Activated T-cell treated with anti-CD3 and anti-CD28 coated beads for 4 hours (primary cell): ENCODE measurements around the gene KCNJ5.

Experiments
- DNase-seq: peaks from one replicate; pipeline ENCODE4 v3.0.0-alpha.2; 2020

Gene KCNJ5

DNA sequence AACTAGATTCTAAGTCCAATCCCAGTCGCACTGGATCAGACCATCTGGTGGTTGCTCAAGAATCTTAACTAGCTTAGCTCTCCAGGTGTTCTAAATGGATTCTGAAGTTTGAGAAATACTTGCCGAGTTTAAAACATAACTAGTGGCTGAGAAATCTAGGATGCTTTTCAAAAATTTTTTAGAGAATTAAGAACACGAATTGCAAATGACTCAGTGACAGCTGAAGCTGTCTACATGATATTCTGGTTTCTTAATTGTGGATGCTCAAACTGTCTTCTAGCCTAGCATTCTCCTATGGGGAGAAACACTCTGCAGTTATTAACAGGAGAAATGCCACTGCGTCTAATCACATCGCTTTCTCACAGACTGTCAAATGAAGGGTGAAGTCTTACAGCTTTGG lies 71.7 kb downstream of the KCNJ5 start:
- DNase-seq: no peak

GRCh38 chr11:128963744-128964325 lies 72.7 kb downstream of the KCNJ5 start:
- no peak for DNase-seq

- DNase-seq: no peak
Measured at GRCh38 chr11:128964463-128964930, 73.3 kb downstream of the KCNJ5 start.

DNA sequence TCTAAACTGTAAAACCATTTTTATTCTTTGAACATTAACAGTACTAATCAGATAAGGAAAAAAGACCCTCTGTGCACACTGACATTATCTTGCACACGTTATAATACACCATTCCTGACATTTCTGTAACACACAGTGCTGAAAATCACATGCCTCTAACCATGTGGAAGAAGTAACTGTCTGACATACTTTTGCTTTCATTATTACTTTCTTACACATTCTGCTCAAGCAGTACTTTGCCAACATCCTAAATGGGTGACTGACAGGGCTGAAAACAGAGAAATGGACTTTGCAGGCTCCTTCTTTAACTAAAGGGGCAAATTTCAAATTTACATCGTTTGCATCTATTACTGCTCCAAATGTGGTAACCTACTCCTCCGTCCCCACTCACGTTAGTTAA lies 74.3 kb downstream of the KCNJ5 start:
- DNase-seq: no peak

GRCh38 chr11:128967578-128967977 lies 76.4 kb downstream of the KCNJ5 start:
- DNase-seq: no peak

DNA sequence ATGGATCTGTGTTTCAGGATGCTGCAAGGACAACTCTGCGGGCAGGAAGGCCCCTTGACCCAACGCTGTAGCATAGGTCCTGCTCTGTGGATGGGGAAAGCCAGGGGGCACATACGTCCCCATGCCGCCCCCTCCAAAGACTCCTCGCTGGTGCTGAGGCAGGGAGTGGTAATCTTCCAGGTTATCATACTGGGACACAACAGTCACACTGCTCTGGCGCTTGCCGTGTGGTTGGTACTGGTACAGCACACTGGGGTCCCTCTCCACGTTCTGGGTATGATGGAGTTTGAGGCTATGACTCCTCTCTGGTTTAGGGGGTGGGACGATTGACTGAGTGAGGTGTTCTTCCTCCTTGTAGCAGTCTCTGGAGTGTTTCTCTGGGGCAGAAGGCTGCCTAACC lies 77.8 kb downstream of the KCNJ5 start:
- no peak for DNase-seq
